ACC112 (cell line): Measurements from ENCODE around the gene RSAD2.
"Not testable (repeated sequence)": the region's sequence is repeated elsewhere in the genome, so short reads cannot be mapped to it uniquely, and the experiment has no call there.

Source experiments
- H2AFZ ChIP-seq: fragments of 200-600 bp; sonication (generic); one replicate; pipeline ENCODE4 v1.6.0; 2017; ENCODE audit warnings: antibody characterized with exemption, low read length; ENCODE audit not compliant: unreplicated experiment
- H3K27ac ChIP-seq: fragments of 200-600 bp; sonication (generic); 2 replicates; pipeline ENCODE4 v1.5.1; 2014; ENCODE audit warnings: low read depth, mild to moderate bottlenecking, antibody characterized with exemption, low read length, moderate library complexity
- H3K27me3 ChIP-seq: fragments of 200-600 bp; sonication (generic); 2 replicates; pipeline ENCODE4 v1.6.1; 2014; ENCODE audit warnings: mild to moderate bottlenecking, antibody characterized with exemption, low read length, moderate library complexity, mixed read lengths; ENCODE audit not compliant: insufficient read depth
- H3K36me3 ChIP-seq: fragments of 200-600 bp; sonication (generic); 2 replicates; pipeline ENCODE4 v1.6.1; 2016; ENCODE audit warnings: mild to moderate bottlenecking, antibody characterized with exemption, low read length, moderate library complexity, mixed read lengths; ENCODE audit not compliant: insufficient read depth
- H3K4me1 ChIP-seq: fragments of 200-600 bp; sonication (generic); one replicate; pipeline ENCODE4 v1.6.1; 2016; ENCODE audit warnings: low read length, mixed read lengths; ENCODE audit not compliant: insufficient read depth, unreplicated experiment, control insufficient read depth
- H3K4me3 ChIP-seq: fragments of 200-600 bp; sonication (generic); 2 replicates; pipeline ENCODE4 v1.5.1; 2014; ENCODE audit warnings: mild to moderate bottlenecking, low read depth, low read length
- H3K79me2 ChIP-seq: fragments of 200-600 bp; sonication (generic); one replicate; pipeline ENCODE4 v1.6.0; 2016; ENCODE audit warnings: low read length; ENCODE audit not compliant: control insufficient read depth, unreplicated experiment, insufficient read depth

The RSAD2 gene

DNA sequence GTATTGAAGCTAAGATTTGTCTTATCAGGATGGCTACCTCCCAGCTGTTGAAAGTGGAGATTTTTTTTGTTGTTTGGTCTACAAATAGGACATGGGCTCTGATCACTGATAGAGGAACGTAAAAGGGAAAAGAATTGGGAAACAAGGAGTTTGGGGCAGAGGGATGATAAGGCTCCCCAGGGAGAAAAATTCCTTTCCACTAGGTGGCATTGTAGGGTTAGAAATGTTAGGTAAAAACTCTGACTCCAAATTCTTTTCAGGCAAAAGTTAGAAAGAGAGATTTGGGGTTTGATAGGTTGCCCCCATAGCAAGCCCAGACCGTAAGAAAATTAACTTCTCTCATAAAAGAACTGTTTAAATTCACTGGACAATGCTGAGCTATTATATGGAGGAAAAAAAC lies 31.7 kb upstream of the RSAD2 start:
- H3K27ac ChIP-seq, result no peak overlapping the region
- no peak overlapping the region for H2AFZ ChIP-seq
- H3K27me3 ChIP-seq, result no peaks in the 10 kb centered on the region
- no peaks in the 10 kb centered on the region for H3K4me1 ChIP-seq
- H3K4me3 ChIP-seq, result no peak overlapping the region
- peaks cover 52% of the 10 kb centered on the region for H3K36me3 ChIP-seq
- no peaks in the 10 kb centered on the region for H3K79me2 ChIP-seq

DNA sequence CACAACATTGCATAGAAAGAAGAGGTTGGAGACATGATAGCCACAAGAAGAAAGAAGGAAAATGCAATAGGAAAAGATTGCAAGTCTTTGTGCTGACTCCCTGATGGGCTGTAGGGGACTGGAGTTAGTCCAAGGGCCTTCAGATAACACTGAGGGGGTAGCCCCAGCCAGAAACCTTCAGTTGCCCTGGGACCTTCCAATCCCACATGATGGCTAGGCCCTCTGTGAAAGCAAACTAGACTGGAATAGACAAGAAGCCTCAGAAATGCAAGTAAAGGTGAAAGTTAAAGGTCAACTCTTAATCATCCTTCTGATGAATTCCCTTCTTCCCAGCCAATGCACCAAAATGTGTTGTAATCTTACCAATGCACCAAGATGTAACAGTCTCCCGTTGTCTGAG lies 31.0 kb upstream of the RSAD2 start:
- Histone ChIP-seq H2AFZ (no peak overlapping the region), H3K36me3 (peaks cover 59% of the 10 kb centered on the region), H3K27me3 (no peaks in the 10 kb centered on the region), H3K4me3 (no peak overlapping the region), H3K4me1 (no peaks in the 10 kb centered on the region), H3K27ac (peak overlapping the region; percentile 43; the same call in 1 of the 2 replicates), H3K79me2 (no peaks in the 10 kb centered on the region)

- H3K4me3 ChIP-seq, result peak overlapping the region; percentile 9; the same call in 1 of the 2 replicates
- no peaks in the 10 kb centered on the region for H3K27me3 ChIP-seq
- H3K4me1 ChIP-seq, result no peaks in the 10 kb centered on the region
- H3K27ac ChIP-seq, result peak overlapping the region; percentile 43; the same call in 1 of the 2 replicates
- H2AFZ ChIP-seq, result no peak overlapping the region
- no peaks in the 10 kb centered on the region for H3K79me2 ChIP-seq
- H3K36me3 ChIP-seq, result peaks cover 59% of the 10 kb centered on the region
Observed at GRCh38 chr2:6846967-6847681, 30.5 kb upstream of the RSAD2 start.

GRCh38 chr2:6852195-6852594 lies 25.4 kb upstream of the RSAD2 start:
- Histone ChIP-seq H3K27ac (no peak overlapping the region), H3K4me3 (no peak overlapping the region), H3K27me3 (no peaks in the 10 kb centered on the region), H3K36me3 (peaks cover 53% of the 10 kb centered on the region), H3K79me2 (peaks cover 3% of the 10 kb centered on the region), H2AFZ (no peak overlapping the region), H3K4me1 (peaks cover 17% of the 10 kb centered on the region)

DNA sequence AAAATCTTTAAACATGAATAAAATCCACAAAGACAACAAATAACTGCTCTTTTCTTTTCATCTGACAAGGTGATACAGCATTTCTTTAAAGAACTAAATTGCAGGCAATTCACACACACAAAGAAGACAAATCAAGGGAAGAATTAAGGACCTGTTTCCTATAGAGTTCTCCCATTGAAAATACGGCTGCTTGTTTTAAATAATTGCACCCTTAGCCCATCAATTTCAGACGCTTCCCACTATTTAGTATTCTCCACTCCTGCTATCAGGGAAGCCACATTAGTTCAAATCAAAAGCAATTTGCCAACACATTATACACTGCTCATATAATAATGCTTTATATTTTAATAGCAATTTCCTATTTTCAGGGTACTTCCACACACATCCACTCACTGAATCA lies 23.2 kb upstream of the RSAD2 start:
- no peak overlapping the region for H3K4me3 ChIP-seq

DNA sequence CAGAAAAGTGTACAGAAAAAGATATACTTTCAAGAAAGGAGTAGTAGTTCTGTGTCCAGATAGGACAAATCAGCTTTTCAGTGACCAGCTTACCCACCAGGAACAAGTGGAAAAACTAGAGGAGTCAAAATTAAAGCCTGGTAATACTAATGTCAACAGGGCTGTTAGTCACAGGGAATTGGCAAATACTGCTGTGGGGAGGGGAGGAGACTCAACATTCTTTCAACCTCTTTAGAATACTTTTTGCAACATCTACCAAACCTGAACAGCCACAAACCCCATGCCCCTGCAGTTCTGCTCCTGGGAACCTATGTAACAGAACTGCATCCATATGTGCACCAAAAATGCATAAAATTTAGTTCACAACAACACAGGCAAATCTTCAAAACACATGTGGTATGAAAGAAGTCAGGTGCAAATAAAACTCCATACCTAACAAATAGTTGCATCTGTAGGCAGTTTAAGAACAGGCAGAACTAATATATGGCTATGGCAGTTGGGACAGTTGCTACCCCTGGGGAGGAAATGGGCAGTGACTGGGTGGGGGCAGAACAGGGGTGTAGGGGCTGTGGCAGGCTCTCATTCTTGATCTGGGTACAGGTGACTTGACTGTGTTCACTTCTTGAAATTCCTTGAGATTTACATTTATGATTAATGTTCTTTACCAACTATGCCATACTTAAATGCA lies 21.6 kb upstream of the RSAD2 start:
- Histone ChIP-seq H3K27ac (peak overlapping the region; percentile 47; the same call in 1 of the 2 replicates), H3K27me3 (no peaks in the 10 kb centered on the region), H3K79me2 (peaks cover 4% of the 10 kb centered on the region), H3K4me3 (no peak overlapping the region), H3K36me3 (peaks cover 50% of the 10 kb centered on the region), H3K4me1 (peaks cover 17% of the 10 kb centered on the region), H2AFZ (no peak overlapping the region)

More for the DNA sequence above, 23.2 kb upstream of the RSAD2 start:
- no peak overlapping the region for H2AFZ ChIP-seq
- H3K36me3 ChIP-seq, result peaks cover 48% of the 10 kb centered on the region
- H3K4me1 ChIP-seq, result peaks cover 17% of the 10 kb centered on the region
- no peak overlapping the region for H3K27ac ChIP-seq
- peaks cover 3% of the 10 kb centered on the region for H3K79me2 ChIP-seq
- H3K27me3 ChIP-seq, result no peaks in the 10 kb centered on the region

GRCh38 chr2:6856548-6856920 lies 21.0 kb upstream of the RSAD2 start:
- H3K4me1 ChIP-seq, result peaks cover 17% of the 10 kb centered on the region
- no peak overlapping the region for H2AFZ ChIP-seq
- peak overlapping the region; percentile 47 for H3K27ac ChIP-seq
- no peaks in the 10 kb centered on the region for H3K27me3 ChIP-seq
- peaks cover 9% of the 10 kb centered on the region for H3K79me2 ChIP-seq
- H3K4me3 ChIP-seq, result no peak overlapping the region
- H3K36me3 ChIP-seq, result peaks cover 50% of the 10 kb centered on the region

DNA sequence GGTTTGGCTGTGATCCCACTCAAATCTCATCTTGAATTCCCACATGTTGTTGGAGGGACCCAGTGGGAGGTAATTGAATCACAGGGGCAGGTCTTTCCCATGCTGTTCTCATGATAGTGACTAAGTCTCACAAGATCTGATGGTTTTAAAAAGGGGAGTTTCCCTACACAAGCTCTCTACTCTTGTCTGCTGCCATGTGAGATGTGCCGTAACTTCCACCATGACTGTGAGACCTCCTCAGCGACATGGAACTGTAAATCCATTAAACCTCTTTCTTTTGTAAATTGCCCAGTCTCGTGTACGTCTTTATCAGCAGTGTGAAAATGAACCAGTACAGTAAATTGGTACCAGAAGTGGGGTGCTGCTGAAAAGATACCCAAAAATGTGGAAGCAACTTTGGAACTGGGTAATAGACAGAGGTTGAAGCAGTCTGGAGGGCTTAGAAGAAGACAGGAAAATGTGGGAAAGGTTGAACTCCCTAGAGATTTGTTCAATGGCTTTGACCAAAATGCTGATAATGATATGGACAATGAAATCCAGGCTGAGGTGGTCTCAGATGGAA lies 19.0 kb upstream of the RSAD2 start:
- Histone ChIP-seq H3K79me2 (peaks cover 21% of the 10 kb centered on the region), H3K4me1 (peaks cover 21% of the 10 kb centered on the region), H3K36me3 (peaks cover 66% of the 10 kb centered on the region), H3K27ac (peak overlapping the region; percentile 32; the same call in 1 of the 2 replicates)
- H3K4me3 ChIP-seq, H2AFZ ChIP-seq, H3K27me3 ChIP-seq: not testable (repeated sequence)

DNA sequence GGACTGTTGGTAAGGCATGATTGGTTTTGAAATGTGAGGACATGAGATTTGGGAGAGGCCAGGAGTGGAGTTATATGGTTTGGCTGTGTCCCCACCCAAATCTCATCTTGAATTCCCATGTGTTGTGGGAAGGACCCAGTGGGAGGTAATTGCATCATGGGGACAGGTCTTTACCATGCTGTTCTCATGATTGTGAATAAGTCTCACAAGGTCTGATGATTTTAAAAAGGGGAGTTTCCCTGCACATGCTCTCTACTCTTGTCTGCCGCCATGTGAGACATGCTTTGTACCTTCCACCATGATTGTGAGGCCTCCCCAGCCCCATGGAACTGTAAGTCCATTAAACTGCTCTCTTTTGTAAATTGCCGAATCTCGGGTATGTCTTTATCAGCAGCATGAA lies 17.3 kb upstream of the RSAD2 start:
- peaks cover 59% of the 10 kb centered on the region for H3K36me3 ChIP-seq
- H3K27ac ChIP-seq, result no peak overlapping the region

DNA sequence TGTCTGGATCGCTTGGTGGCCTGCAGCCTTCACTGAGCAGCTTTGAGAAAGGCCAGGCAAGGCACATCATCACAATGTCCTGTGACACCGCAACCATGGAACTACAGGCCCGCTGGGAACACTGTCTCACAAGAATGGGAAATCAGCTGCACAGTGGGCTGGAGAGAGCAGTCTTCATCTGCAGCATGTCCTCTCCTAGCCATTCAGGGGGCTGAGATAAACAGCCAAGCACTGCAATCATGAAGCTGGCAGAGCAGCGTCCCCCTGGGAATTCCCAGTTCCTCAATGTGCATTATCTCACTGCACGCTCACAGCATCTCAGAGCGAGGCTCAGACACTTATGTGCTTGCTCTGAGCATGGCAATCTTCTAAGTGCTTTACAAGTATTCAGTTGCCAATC lies 13.8 kb upstream of the RSAD2 start:
- H3K27ac ChIP-seq, result no peak overlapping the region

More for the DNA sequence above, 17.3 kb upstream of the RSAD2 start:
- H3K4me3 ChIP-seq, result no peak overlapping the region
- no peaks in the 10 kb centered on the region for H3K27me3 ChIP-seq
- no peak overlapping the region for H2AFZ ChIP-seq
- H3K79me2 ChIP-seq, result peaks cover 34% of the 10 kb centered on the region
- H3K4me1 ChIP-seq, result peaks cover 28% of the 10 kb centered on the region

More for the DNA sequence above, 13.8 kb upstream of the RSAD2 start:
- H3K27me3 ChIP-seq, result no peaks in the 10 kb centered on the region
- H3K79me2 ChIP-seq, result peaks cover 52% of the 10 kb centered on the region
- H3K4me1 ChIP-seq, result peaks cover 25% of the 10 kb centered on the region
- peaks cover 52% of the 10 kb centered on the region for H3K36me3 ChIP-seq
- peak overlapping the region; percentile 88 for H3K4me3 ChIP-seq
- H2AFZ ChIP-seq, result no peak overlapping the region
